ENCODE data around the gene TGFBR3. TPM values are rescaled to one million over a fixed set of nuclear protein-coding genes. Genes with fewer than 3 reads are reported as not detected.

TGFBR3 gene
- total and polyA plus RNA-seq, 2 of the 13 experiments (the other 11 are each of a cell fraction or from before 2014, with no cell fraction given): 76.5 to 195 TPM

DNA sequence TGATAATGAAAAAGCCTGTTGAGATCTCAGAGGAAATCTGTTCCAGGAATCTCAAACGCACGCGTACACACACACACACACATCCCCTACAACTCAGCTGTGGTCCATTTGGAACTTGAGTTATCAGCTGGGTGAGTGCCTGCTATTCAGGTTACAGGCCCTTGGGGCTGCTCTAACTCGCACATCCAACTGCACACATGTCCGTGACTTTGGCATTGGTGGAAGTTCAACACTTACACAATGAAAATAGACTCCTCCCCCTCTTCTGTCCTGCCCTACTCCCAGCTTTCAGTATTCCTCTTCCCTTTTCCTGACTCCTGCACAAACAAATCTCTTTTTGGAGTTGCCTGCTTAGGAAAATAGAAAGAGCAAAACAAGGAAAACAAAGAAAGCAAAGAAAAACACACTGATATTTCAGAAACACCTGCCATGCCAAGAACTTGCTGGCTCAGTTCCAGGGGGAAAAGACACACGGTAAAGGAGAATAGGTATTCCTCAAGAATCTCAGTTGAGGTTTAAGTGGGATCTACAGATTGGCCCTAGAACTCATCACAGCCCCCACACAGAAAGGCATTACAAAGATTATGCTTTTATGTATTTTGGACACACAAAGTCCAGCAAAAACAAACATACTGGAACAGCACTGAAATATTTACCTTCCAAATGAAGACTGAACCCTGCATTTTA is 140.9 kb downstream of the TGFBR3 start (continued):
- TF ChIP-seq TCF12 (IDR thresholded peaks at IDR 0.05) (no peak), TCF12 (CRISPR knock-in tag; IDR thresholded peaks at IDR 0.05) (no peak), FIP1L1 (IDR thresholded peaks at IDR 0.05; ENCODE audit: borderline replicate concordance, insufficient read depth, low read depth, low read length) (no peak), MBNL3 (CRISPR knock-in tag; conservative IDR thresholded peaks at IDR 0.05) (no peak), THYN1 (CRISPR knock-in tag; IDR thresholded peaks at IDR 0.05; ENCODE audit: borderline replicate concordance, low read depth) (no peak), TEF (CRISPR knock-in tag; IDR thresholded peaks at IDR 0.05) (no peak), ZNF607 (CRISPR knock-in tag; IDR thresholded peaks at IDR 0.05; ENCODE audit: borderline replicate concordance) (no peak), ZBTB7A (CRISPR knock-in tag; IDR thresholded peaks at IDR 0.05) (no peak), HMGA1 (CRISPR knock-in tag; conservative IDR thresholded peaks at IDR 0.05) (no peak), RNF219 (CRISPR knock-in tag; IDR thresholded peaks at IDR 0.05) (no peak), ZNF557 (CRISPR knock-in tag; IDR thresholded peaks at IDR 0.05) (no peak), ZFP36L1 (CRISPR knock-in tag; IDR thresholded peaks at IDR 0.05) (no peak), ZFP36 (IDR thresholded peaks at IDR 0.05; ENCODE audit: borderline replicate concordance, low read depth, low read length, partially characterized antibody) (no peak), ZMAT3 (CRISPR knock-in tag; conservative IDR thresholded peaks at IDR 0.05) (no peak), U2AF1 (optimal IDR thresholded peaks at IDR 0.05; ENCODE audit: low read depth, low read length) (no peak), HHEX (CRISPR knock-in tag; IDR thresholded peaks at IDR 0.05) (no peak), NR2F2 (IDR thresholded peaks at IDR 0.05; ENCODE audit: borderline replicate concordance, low read depth) (no peak; the same call in 1 of the 2 replicates), AHR (CRISPR knock-in tag; IDR thresholded peaks at IDR 0.05) (no peak), NRL (CRISPR knock-in tag; IDR thresholded peaks at IDR 0.05; ENCODE audit: borderline replicate concordance) (no peak), NPAS2 (CRISPR knock-in tag; IDR thresholded peaks at IDR 0.05; ENCODE audit: borderline replicate concordance) (no peak)
- TF ChIP-seq, protein P1, sequence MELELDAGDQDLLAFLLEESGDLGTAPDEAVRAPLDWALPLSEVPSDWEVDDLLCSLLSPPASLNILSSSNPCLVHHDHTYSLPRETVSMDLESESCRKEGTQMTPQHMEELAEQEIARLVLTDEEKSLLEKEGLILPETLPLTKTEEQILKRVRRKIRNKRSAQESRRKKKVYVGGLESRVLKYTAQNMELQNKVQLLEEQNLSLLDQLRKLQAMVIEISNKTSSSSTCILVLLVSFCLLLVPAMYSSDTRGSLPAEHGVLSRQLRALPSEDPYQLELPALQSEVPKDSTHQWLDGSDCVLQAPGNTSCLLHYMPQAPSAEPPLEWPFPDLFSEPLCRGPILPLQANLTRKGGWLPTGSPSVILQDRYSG (CRISPR knock-in tag; IDR thresholded peaks at IDR 0.05): no peak
- TF ChIP-seq, protein P2, sequence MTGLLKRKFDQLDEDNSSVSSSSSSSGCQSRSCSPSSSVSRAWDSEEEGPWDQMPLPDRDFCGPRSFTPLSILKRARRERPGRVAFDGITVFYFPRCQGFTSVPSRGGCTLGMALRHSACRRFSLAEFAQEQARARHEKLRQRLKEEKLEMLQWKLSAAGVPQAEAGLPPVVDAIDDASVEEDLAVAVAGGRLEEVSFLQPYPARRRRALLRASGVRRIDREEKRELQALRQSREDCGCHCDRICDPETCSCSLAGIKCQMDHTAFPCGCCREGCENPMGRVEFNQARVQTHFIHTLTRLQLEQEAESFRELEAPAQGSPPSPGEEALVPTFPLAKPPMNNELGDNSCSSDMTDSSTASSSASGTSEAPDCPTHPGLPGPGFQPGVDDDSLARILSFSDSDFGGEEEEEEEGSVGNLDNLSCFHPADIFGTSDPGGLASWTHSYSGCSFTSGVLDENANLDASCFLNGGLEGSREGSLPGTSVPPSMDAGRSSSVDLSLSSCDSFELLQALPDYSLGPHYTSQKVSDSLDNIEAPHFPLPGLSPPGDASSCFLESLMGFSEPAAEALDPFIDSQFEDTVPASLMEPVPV (CRISPR knock-in tag; IDR thresholded peaks at IDR 0.05): no peak
- TF ChIP-seq, protein P3, sequence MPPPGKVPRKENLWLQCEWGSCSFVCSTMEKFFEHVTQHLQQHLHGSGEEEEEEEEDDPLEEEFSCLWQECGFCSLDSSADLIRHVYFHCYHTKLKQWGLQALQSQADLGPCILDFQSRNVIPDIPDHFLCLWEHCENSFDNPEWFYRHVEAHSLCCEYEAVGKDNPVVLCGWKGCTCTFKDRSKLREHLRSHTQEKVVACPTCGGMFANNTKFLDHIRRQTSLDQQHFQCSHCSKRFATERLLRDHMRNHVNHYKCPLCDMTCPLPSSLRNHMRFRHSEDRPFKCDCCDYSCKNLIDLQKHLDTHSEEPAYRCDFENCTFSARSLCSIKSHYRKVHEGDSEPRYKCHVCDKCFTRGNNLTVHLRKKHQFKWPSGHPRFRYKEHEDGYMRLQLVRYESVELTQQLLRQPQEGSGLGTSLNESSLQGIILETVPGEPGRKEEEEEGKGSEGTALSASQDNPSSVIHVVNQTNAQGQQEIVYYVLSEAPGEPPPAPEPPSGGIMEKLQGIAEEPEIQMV (CRISPR knock-in tag; IDR thresholded peaks at IDR 0.05; ENCODE audit: low read depth): no peak
